Fibroblast of pulmonary artery (primary cell): Measurements from ENCODE around the gene CCND1.

Experiments
- DNase-seq: peaks from one replicate; pipeline ENCODE4 v3.0.0-alpha.2; 2010; ENCODE audit warnings: low read depth
- H3K4me3 ChIP-seq: replicated peaks from 2 replicates; pipeline ENCODE4 v1.5.1; 2011; ENCODE audit warnings: low read depth, mild to moderate bottlenecking, control low read depth, low read length, moderate library complexity
- CTCF ChIP-seq: IDR thresholded peaks from 2 replicates; pipeline ENCODE4 v1.5.1; 2011; ENCODE audit warnings: mild to moderate bottlenecking, control low read depth, low read length, inconsistent platforms; ENCODE audit errors: missing control alignments

CCND1 gene

GRCh38 chr11:69599502-69599901, 41.5 kb upstream of the CCND1 start:
- no peak overlapping the region for H3K4me3 ChIP-seq
- no peak for DNase-seq
- no peak for TF ChIP-seq CTCF

GRCh38 chr11:69600001-69600400, 41.0 kb upstream of the CCND1 start:
- H3K4me3 ChIP-seq, result no peak overlapping the region
- no peak for TF ChIP-seq CTCF
- DNase-seq, result no peak

- H3K4me3 ChIP-seq, result no peak overlapping the region
- TF ChIP-seq CTCF, result no peak
- no peak for DNase-seq
Observed at GRCh38 chr11:69601011-69601975, 39.7 kb upstream of the CCND1 start.

GRCh38 chr11:69603111-69603836, 37.7 kb upstream of the CCND1 start:
- H3K4me3 ChIP-seq, result no peak overlapping the region
- no peak for TF ChIP-seq CTCF
- no peak for DNase-seq

GRCh38 chr11:69604055-69604454, 36.9 kb upstream of the CCND1 start:
- no peak overlapping the region for H3K4me3 ChIP-seq
- no peak for DNase-seq
- TF ChIP-seq CTCF, result no peak

- H3K4me3 ChIP-seq, result no peak overlapping the region
- no peak for DNase-seq
- TF ChIP-seq CTCF, result no peak
Observed at GRCh38 chr11:69605737-69606526, 35.0 kb upstream of the CCND1 start.
